ENCODE measurements around the gene APBB2. TPM values are rescaled to one million over a fixed set of nuclear protein-coding genes. Genes with fewer than 3 reads are reported as not detected.
A peak's percentile ranks its signal among the peaks of the same experiment; 100 is the strongest.

The APBB2 gene
- total and polyA plus RNA-seq, 2 experiments from 2014 or later: 35.8 to 74.8 TPM

- no peak overlapping the region for H3K4me3 Mint-ChIP-seq
- Histone ChIP-seq H3K4me2 (peak overlapping the region; percentile 17; the same call in 1 of the 2 replicates), H3F3A (replicated peaks; ENCODE audit: low read depth) (no peaks in the 10 kb centered on the region), H4K20me1 (replicated peaks; ENCODE audit: insufficient read depth) (no peaks in the 10 kb centered on the region), H3K4me1 (ENCODE audit: insufficient read depth) (peaks cover 29% of the 10 kb centered on the region), H3K27ac (ENCODE audit: low read depth) (peak overlapping the region; percentile 45), H3K4me3 (no peak overlapping the region), H3K79me2 (replicated peaks; ENCODE audit: insufficient read depth) (peaks cover 3% of the 10 kb centered on the region; the same call in 1 of the 2 replicates), H2AFZ (no peak overlapping the region), H3K27me3 (ENCODE audit: insufficient read depth) (no peaks in the 10 kb centered on the region), H3K9me2 (ENCODE audit: insufficient read depth) (no peaks in the 10 kb centered on the region), H3K36me3 (ENCODE audit: insufficient read depth) (no peaks in the 10 kb centered on the region)
- TF ChIP-seq ETS1 (IDR thresholded peaks at IDR 0.05): no peak
- no peak for TF ChIP-seq EZH2 (IDR thresholded peaks at IDR 0.05; ENCODE audit: low read depth, unreplicated experiment)
- TF ChIP-seq JUNB (IDR thresholded peaks at IDR 0.05; ENCODE audit: unreplicated experiment): no peak
- TF ChIP-seq STAT1 (IDR thresholded peaks at IDR 0.05; ENCODE audit: unreplicated experiment): no peak
- no peak for TF ChIP-seq CREB1 (CRISPR knock-in tag; IDR thresholded peaks at IDR 0.05; ENCODE audit: low read depth)
- no peak for TF ChIP-seq ZNF331 (CRISPR knock-in tag; IDR thresholded peaks at IDR 0.05; ENCODE audit: low read depth)
- no peak for TF ChIP-seq POLR2AphosphoS5 (IDR thresholded peaks at IDR 0.05; ENCODE audit: low read depth)
- no peak for TF ChIP-seq ZNF462 (CRISPR knock-in tag; IDR thresholded peaks at IDR 0.05)
- no peak for TF ChIP-seq NANOG (IDR thresholded peaks at IDR 0.05; ENCODE audit: borderline replicate concordance)
- no peak for TF ChIP-seq CTCF (conservative IDR thresholded peaks at IDR 0.05; ENCODE audit: low read depth in 2 of 2)
- no peak for TF ChIP-seq REST (IDR thresholded peaks at IDR 0.05; ENCODE audit: unreplicated experiment)
- TF ChIP-seq EZH2phosphoT487 (IDR thresholded peaks at IDR 0.05; ENCODE audit: unreplicated experiment): no peak
- TF ChIP-seq ZNF114 (CRISPR knock-in tag; IDR thresholded peaks at IDR 0.05): no peak
- H3K9me3 Mint-ChIP-seq: no peaks in the 10 kb centered on the region
- H3K27me3 Mint-ChIP-seq (ENCODE audit: insufficient read depth, low read depth, poor library complexity): no peaks in the 10 kb centered on the region
- H3K36me3 Mint-ChIP-seq (ENCODE audit: low read depth): no peaks in the 10 kb centered on the region
- ATAC-seq (peak; percentile 80), DNase-seq (ENCODE audit: low spot score) (peak; percentile 77)
- H3K27ac Mint-ChIP-seq: no peak overlapping the region
- H3K4me1 Mint-ChIP-seq: peaks cover 40% of the 10 kb centered on the region
These were observed 144.5 kb downstream of the APBB2 start for GRCh38 chr4:41069838-41070237.
